PFSK-1 (cell line): Measurements from ENCODE around the gene MYBPH.

ENCODE experiments used
- POLR2AphosphoS5 ChIP-seq: IDR thresholded peaks from 2 replicates; pipeline ENCODE4 v1.6.1; 2012; ENCODE audit warnings: low read depth, mild to moderate bottlenecking, control low read depth, low read length, moderate library complexity
- REST ChIP-seq, 2 experiments: IDR thresholded peaks; 2 replicates each; pipeline versions ENCODE4 v1.6.1 to v1.8.0; 2011 to 2012; ENCODE audit warnings: low read depth in 2 of 2, low read length in 2 of 2, control low read depth in 1 of 2, inconsistent platforms in 1 of 2, mild to moderate bottlenecking in 1 of 2, moderate library complexity in 1 of 2; ENCODE audit not compliant: insufficient read depth in 1 of 2
- SIN3A ChIP-seq: IDR thresholded peaks from 2 replicates; pipeline ENCODE4 v1.6.1; 2012; ENCODE audit warnings: mild to moderate bottlenecking, low read length, moderate library complexity, borderline replicate concordance; ENCODE audit not compliant: insufficient read depth
- TAF1 ChIP-seq: IDR thresholded peaks from 2 replicates; pipeline ENCODE4 v1.6.1; 2012; ENCODE audit warnings: low read length, control low read depth, borderline replicate concordance; ENCODE audit not compliant: insufficient read depth

GRCh38 chr1:203185061-203185461 is 9.4 kb upstream of the MYBPH start:
- TF ChIP-seq REST (IDR thresholded peaks at IDR 0.05; ENCODE audit: insufficient read depth in 1 of 2, low read depth in 2 of 2, low read length in 2 of 2): no peak
- no peak for TF ChIP-seq TAF1
- TF ChIP-seq POLR2AphosphoS5: no peak
- TF ChIP-seq SIN3A: no peak
